ENCODE results near the gene TNFSF15. TPM values are rescaled to one million over a fixed set of nuclear protein-coding genes. Genes with fewer than 3 reads are reported as not detected.

The TNFSF15 gene
- polyA plus RNA-seq, 3 donors: 0.07 to 1.1 (median 0.11) TPM

- Histone ChIP-seq H3K36me3 (replicated peaks in 1 of 2; ENCODE audit: control insufficient read depth in 1 of 2, insufficient read depth in 2 of 2, low read length in 2 of 2) (no peaks in the 10 kb centered on the region), H3K4me3 (replicated peaks in 1 of 3; ENCODE audit: low read depth in 2 of 3, low read length in 3 of 3) (no peak overlapping the region), H3K27me3 (ENCODE audit: control insufficient read depth in 2 of 2, insufficient read depth in 2 of 2, low read length in 2 of 2) (no peaks in the 10 kb centered on the region), H4K20me1 (ENCODE audit: insufficient read depth, low read length) (no peaks in the 10 kb centered on the region), H3K79me2 (ENCODE audit: insufficient read depth, low read length) (no peaks in the 10 kb centered on the region), H3K4me1 (ENCODE audit: control insufficient read depth in 1 of 2, insufficient read depth in 2 of 2, low read length in 2 of 2) (peaks cover 21 to 22% of the 10 kb centered on the region in 2 donors), H3K27ac (ENCODE audit: low read depth in 1 of 2, low read length in 2 of 2) (no peak overlapping the region), H3K9ac (ENCODE audit: insufficient read depth, low read length, poor library complexity, severe bottlenecking) (no peak overlapping the region), H2AFZ (ENCODE audit: insufficient read depth, low read depth, low read length, poor library complexity, severe bottlenecking) (no peak overlapping the region), H3K9me3 (replicated peaks in 1 of 2; ENCODE audit: control insufficient read depth in 1 of 2, insufficient read depth in 1 of 2, low read length in 2 of 2) (no peaks in the 10 kb centered on the region), H3K4me2 (replicated peaks; ENCODE audit: extremely low read depth, low read length, poor library complexity, severe bottlenecking) (no peak overlapping the region)
- TF ChIP-seq, protein P1, sequence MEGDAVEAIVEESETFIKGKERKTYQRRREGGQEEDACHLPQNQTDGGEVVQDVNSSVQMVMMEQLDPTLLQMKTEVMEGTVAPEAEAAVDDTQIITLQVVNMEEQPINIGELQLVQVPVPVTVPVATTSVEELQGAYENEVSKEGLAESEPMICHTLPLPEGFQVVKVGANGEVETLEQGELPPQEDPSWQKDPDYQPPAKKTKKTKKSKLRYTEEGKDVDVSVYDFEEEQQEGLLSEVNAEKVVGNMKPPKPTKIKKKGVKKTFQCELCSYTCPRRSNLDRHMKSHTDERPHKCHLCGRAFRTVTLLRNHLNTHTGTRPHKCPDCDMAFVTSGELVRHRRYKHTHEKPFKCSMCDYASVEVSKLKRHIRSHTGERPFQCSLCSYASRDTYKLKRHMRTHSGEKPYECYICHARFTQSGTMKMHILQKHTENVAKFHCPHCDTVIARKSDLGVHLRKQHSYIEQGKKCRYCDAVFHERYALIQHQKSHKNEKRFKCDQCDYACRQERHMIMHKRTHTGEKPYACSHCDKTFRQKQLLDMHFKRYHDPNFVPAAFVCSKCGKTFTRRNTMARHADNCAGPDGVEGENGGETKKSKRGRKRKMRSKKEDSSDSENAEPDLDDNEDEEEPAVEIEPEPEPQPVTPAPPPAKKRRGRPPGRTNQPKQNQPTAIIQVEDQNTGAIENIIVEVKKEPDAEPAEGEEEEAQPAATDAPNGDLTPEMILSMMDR (IDR thresholded peaks at IDR 0.05): no peak
- Mint-ChIP-seq H3K27ac (no peak overlapping the region), H3K4me1 (peaks cover 26% of the 10 kb centered on the region), H3K4me3 (no peak overlapping the region), H3K27me3 (ENCODE audit: low read depth in 3 of 3) (peaks cover 0 to 1% (median 0%) of the 10 kb centered on the region in 3 donors), H3K9me3 (peaks cover 0 to 3% (median 0%) of the 10 kb centered on the region in 7 donors), H3K36me3 (no peaks in the 10 kb centered on the region)
- intact Hi-C loops (cut with micrococcal nuclease): no loop called here
- WGBS (ENCODE audit: insufficient coverage): 100% methylated on average over 1 of the region's 4 CpGs
- no peak for DNase-seq
Observed at GRCh38 chr9:114847492-114848417, 41.9 kb upstream of the TNFSF15 start.

DNA sequence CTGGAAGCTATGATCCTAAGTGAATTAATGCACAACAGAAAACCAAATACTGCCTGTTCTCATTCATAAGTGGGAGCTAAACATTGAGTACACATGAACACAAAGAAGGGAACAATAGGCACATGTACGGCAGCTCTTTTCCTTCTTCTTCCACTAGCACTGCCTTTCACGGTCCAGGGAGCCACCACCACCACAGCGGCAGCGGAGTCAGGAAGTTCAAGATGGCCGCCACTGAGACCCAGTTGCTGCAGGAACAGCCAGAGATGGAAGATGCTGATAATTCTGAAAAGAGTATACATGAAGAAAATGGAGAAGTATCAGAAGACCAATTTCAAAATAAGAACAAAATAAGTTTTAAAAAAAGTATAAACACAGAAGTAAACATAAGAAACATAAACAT lies 39.5 kb upstream of the TNFSF15 start:
- H3K4me3 Mint-ChIP-seq: no peak overlapping the region
- H3K27me3 Mint-ChIP-seq (ENCODE audit: low read depth in 3 of 3): peaks cover 0 to 3% (median 0%) of the 10 kb centered on the region in 3 donors
- no peak for DNase-seq
- H4K20me1 ChIP-seq (ENCODE audit: insufficient read depth, low read length): no peaks in the 10 kb centered on the region
- no peaks in the 10 kb centered on the region for H3K36me3 Mint-ChIP-seq
- no peak overlapping the region for H3K4me2 ChIP-seq (replicated peaks; ENCODE audit: extremely low read depth, low read length, poor library complexity, severe bottlenecking)
- no peaks in the 10 kb centered on the region for H3K79me2 ChIP-seq (ENCODE audit: insufficient read depth, low read length)
- H3K36me3 ChIP-seq (replicated peaks in 1 of 2; ENCODE audit: control insufficient read depth in 1 of 2, insufficient read depth in 2 of 2, low read length in 2 of 2): no peaks in the 10 kb centered on the region
- no peak overlapping the region for H3K27ac ChIP-seq (ENCODE audit: low read depth in 1 of 2, low read length in 2 of 2)
- no peaks in the 10 kb centered on the region for H3K9me3 ChIP-seq (replicated peaks in 1 of 2; ENCODE audit: control insufficient read depth in 1 of 2, insufficient read depth in 1 of 2, low read length in 2 of 2)
- no peaks in the 10 kb centered on the region for H3K27me3 ChIP-seq (ENCODE audit: control insufficient read depth in 2 of 2, insufficient read depth in 2 of 2, low read length in 2 of 2)
- no peak overlapping the region for H3K9ac ChIP-seq (ENCODE audit: insufficient read depth, low read length, poor library complexity, severe bottlenecking)
- no peak overlapping the region for H2AFZ ChIP-seq (ENCODE audit: insufficient read depth, low read depth, low read length, poor library complexity, severe bottlenecking)
- TF ChIP-seq, protein P1 (IDR thresholded peaks at IDR 0.05): no peak
- peaks cover 0 to 3% (median 0%) of the 10 kb centered on the region in 7 donors for H3K9me3 Mint-ChIP-seq
- intact Hi-C loops (cut with micrococcal nuclease): no loop called here
- no peak overlapping the region for H3K27ac Mint-ChIP-seq
- H3K4me1 Mint-ChIP-seq: peaks cover 3% of the 10 kb centered on the region
- WGBS (ENCODE audit: insufficient coverage): no CpG with 5 or more reads among the region's 5 CpGs
- H3K4me3 ChIP-seq (replicated peaks in 1 of 3; ENCODE audit: low read depth in 2 of 3, low read length in 3 of 3): no peak overlapping the region
- no peaks in the 10 kb centered on the region for H3K4me1 ChIP-seq (ENCODE audit: control insufficient read depth in 1 of 2, insufficient read depth in 2 of 2, low read length in 2 of 2)

Measured in CD14-positive monocyte (primary cell).